Liver (tissue), 9 donors: ENCODE results near the gene CDH13. TPM values are rescaled to one million over a fixed set of nuclear protein-coding genes. Genes with fewer than 3 reads are reported as not detected.

ENCODE experiments used
- DNase-seq: peaks from one replicate; pipeline ENCODE4 v3.0.0-alpha.2; 2017; ENCODE audit warnings: low spot score
- H3K27ac ChIP-seq, 2 donors: one replicate each; pipeline ENCODE4 v1.7.0; 2013; ENCODE audit warnings: inconsistent platforms in 2 of 2, low read length in 2 of 2, control low read depth in 1 of 2, low read depth in 1 of 2, mild to moderate bottlenecking in 1 of 2
- H3K27me3 ChIP-seq, 4 donors: one replicate each; pipeline versions ENCODE4 v1.6.1 to v1.7.0; 2013; ENCODE audit warnings: low read length in 3 of 4, inconsistent platforms in 1 of 4, mild to moderate bottlenecking in 1 of 4, moderate library complexity in 1 of 4; ENCODE audit not compliant: control insufficient read depth in 4 of 4, insufficient read depth in 4 of 4
- H3K36me3 ChIP-seq, 4 donors: one replicate each; pipeline versions ENCODE4 v1.6.1 to v1.7.0; 2013; ENCODE audit warnings: low read length in 3 of 4, mild to moderate bottlenecking in 3 of 4, low read depth in 1 of 4, moderate library complexity in 1 of 4; ENCODE audit not compliant: control insufficient read depth in 4 of 4, insufficient read depth in 3 of 4
- H3K4me1 ChIP-seq, 4 donors: one replicate each; pipeline versions ENCODE4 v1.6.1 to v1.7.0; 2013; ENCODE audit warnings: low read length in 3 of 4, mild to moderate bottlenecking in 3 of 4, moderate library complexity in 1 of 4; ENCODE audit not compliant: control insufficient read depth in 4 of 4, insufficient read depth in 4 of 4
- H3K4me3 ChIP-seq, 3 donors: one replicate each; pipeline versions ENCODE4 v1.6.1 to v1.7.0; 2013; ENCODE audit warnings: low read length in 3 of 3, control low read depth in 1 of 3, low read depth in 1 of 3, mild to moderate bottlenecking in 1 of 3
- H3K9ac ChIP-seq, 2 donors: one replicate each; pipeline ENCODE4 v1.7.0; 2013; ENCODE audit warnings: low read length in 2 of 2, mild to moderate bottlenecking in 2 of 2, moderate library complexity in 2 of 2, control low read depth in 1 of 2, low read depth in 1 of 2
- H3K9me3 ChIP-seq, 4 donors: one replicate each; pipeline versions ENCODE4 v1.6.1 to v1.7.0; 2013; ENCODE audit warnings: low read length in 3 of 4; ENCODE audit not compliant: control insufficient read depth in 4 of 4
- ATF3 ChIP-seq: IDR thresholded peaks from 2 replicates; pipeline ENCODE4 v1.6.1; 2016; ENCODE audit warnings: antibody characterized with exemption
- CTCF ChIP-seq: fragments of 150-350 bp; IDR thresholded peaks from 2 replicates; pipeline ENCODE4 v1.5.1; 2017; ENCODE audit warnings: improper control_type of control experiment, low read depth, low read length; ENCODE audit not compliant: missing input control
- FOXA1 ChIP-seq: IDR thresholded peaks from 2 replicates; pipeline ENCODE4 v1.6.1; 2016; ENCODE audit warnings: antibody characterized with exemption
- FOXA2 ChIP-seq: IDR thresholded peaks from 2 replicates; pipeline ENCODE4 v1.6.1; 2016; ENCODE audit warnings: antibody characterized with exemption
- GABPA ChIP-seq, 2 donors: IDR thresholded peaks in 1 of 2; conservative IDR thresholded peaks in 1 of 2; 2 replicates each; pipeline ENCODE4 v1.6.1; 2016; ENCODE audit warnings: antibody characterized with exemption in 2 of 2, mild to moderate bottlenecking in 1 of 2, moderate library complexity in 1 of 2
- HNF4G ChIP-seq: IDR thresholded peaks from 2 replicates; pipeline ENCODE4 v1.6.1; 2016; ENCODE audit warnings: antibody characterized with exemption
- JUND ChIP-seq, 2 donors: IDR thresholded peaks; 2 replicates each; pipeline ENCODE4 v1.6.1; 2016; ENCODE audit warnings: antibody characterized with exemption in 2 of 2
- MAX ChIP-seq: IDR thresholded peaks from 2 replicates; pipeline ENCODE4 v1.6.1; 2016; ENCODE audit warnings: antibody characterized with exemption
- NR2F2 ChIP-seq: IDR thresholded peaks from 2 replicates; pipeline ENCODE4 v1.6.1; 2016; ENCODE audit warnings: antibody characterized with exemption
- RAD21 ChIP-seq, 2 donors: IDR thresholded peaks; 2 replicates each; pipeline ENCODE4 v1.6.1; 2016; ENCODE audit warnings: antibody characterized with exemption in 2 of 2, mild to moderate bottlenecking in 2 of 2
- REST ChIP-seq: IDR thresholded peaks from 2 replicates; pipeline ENCODE4 v1.6.1; 2016; ENCODE audit warnings: antibody characterized with exemption, mild to moderate bottlenecking
- RXRA ChIP-seq, 2 donors: IDR thresholded peaks; 2 replicates each; pipeline ENCODE4 v1.6.1; 2017 to 2018; ENCODE audit warnings: antibody characterized with exemption in 2 of 2, mild to moderate bottlenecking in 1 of 2
- SP1 ChIP-seq: IDR thresholded peaks from 2 replicates; pipeline ENCODE4 v1.6.1; 2018; ENCODE audit warnings: antibody characterized with exemption, mild to moderate bottlenecking
- TAF1 ChIP-seq: conservative IDR thresholded peaks from 2 replicates; pipeline ENCODE4 v1.6.1; 2016; ENCODE audit warnings: antibody characterized with exemption, mild to moderate bottlenecking
- YY1 ChIP-seq: IDR thresholded peaks from 2 replicates; pipeline ENCODE4 v1.6.1; 2016; ENCODE audit warnings: antibody characterized with exemption, mild to moderate bottlenecking
- ZBTB33 ChIP-seq: IDR thresholded peaks from 2 replicates; pipeline ENCODE4 v1.6.1; 2016; ENCODE audit warnings: antibody characterized with exemption
- WGBS: extraction: QIAGEN DNeasy Blood & Tissue Kit; methylation state at CpG from one replicate; pipeline ENCODE4 v1.1.7; 2013; 5-methylcytosine and 5-hydroxymethylcytosine counted together
- polyA plus RNA-seq, 2 donors: library from polyadenylated mRNA; stranded (reverse) in 1 of 2; unstranded in 1 of 2; fragments of 200-250 nt in 1 of 2; fragments of >200 nt in 1 of 2; fragmentation: Nextera tagmentation in 1 of 2; extraction: Ambion mirVana in 1 of 2; gene quantifications; one replicate each; pipeline versions ENCODE4 v1.2.1 to v1.2.3, GENCODE V29; 2013 to 2015
- total RNA-seq, 2 donors: library from RNA; depleted of rRNA; stranded (reverse); fragments of >200 nt; gene quantifications; one replicate each; pipeline ENCODE4 v1.2.3, GENCODE V29; 2014
- donor health status: healthy.
- donor health status: healthy.
- donor health status: healthy.
- donor health status: healthy.
- donor health status: healthy.

Gene CDH13
- total and polyA plus RNA-seq, 4 donors: 0.21 to 1.5 (median 0.58) TPM

- Histone ChIP-seq H3K9ac (no peak overlapping the region), H3K4me1 (no peaks in the 10 kb centered on the region), H3K4me3 (no peak overlapping the region), H3K9me3 (no peaks in the 10 kb centered on the region), H3K27me3 (no peaks in the 10 kb centered on the region), H3K27ac (no peak overlapping the region), H3K36me3 (no peaks in the 10 kb centered on the region)
- WGBS: 35% methylated on average over 7 of the region's 7 CpGs
- no peak for DNase-seq
- TF ChIP-seq RAD21 (IDR thresholded peaks at IDR 0.05) (no peak), TAF1 (no peak), NR2F2 (no peak), RXRA (IDR thresholded peaks at IDR 0.05) (no peak), FOXA2 (no peak), HNF4G (no peak), JUND (IDR thresholded peaks at IDR 0.05) (no peak), CTCF (no peak), FOXA1 (no peak), SP1 (no peak), MAX (no peak)
Measured at GRCh38 chr16:83682868-83683235, 1056.1 kb downstream of the CDH13 start.

- TF ChIP-seq JUND (IDR thresholded peaks at IDR 0.05) (no peak), GABPA (IDR thresholded peaks at IDR 0.05 in 1 of 2, conservative IDR thresholded peaks at IDR 0.05 in 1 of 2) (no peak), REST (no peak), TAF1 (no peak), RAD21 (IDR thresholded peaks at IDR 0.05) (no peak), CTCF (no peak), SP1 (no peak), FOXA1 (no peak), YY1 (no peak), ZBTB33 (no peak), ATF3 (no peak), NR2F2 (no peak), HNF4G (no peak)
- Histone ChIP-seq H3K9ac (no peak overlapping the region), H3K4me1 (no peaks in the 10 kb centered on the region), H3K27ac (no peak overlapping the region), H3K4me3 (no peak overlapping the region), H3K27me3 (no peaks in the 10 kb centered on the region), H3K36me3 (no peaks in the 10 kb centered on the region), H3K9me3 (no peaks in the 10 kb centered on the region)
- no peak for DNase-seq
- 80% methylated on average over 8 of the region's 8 CpGs for WGBS
Measured at GRCh38 chr16:83685615-83686165, 1058.9 kb downstream of the CDH13 start.
